Gastrocnemius medialis (tissue), 4 donors: ENCODE measurements around the gene OGA. TPM values are rescaled to one million over a fixed set of nuclear protein-coding genes. Genes with fewer than 3 reads are reported as not detected.

ENCODE experiments used
- ATAC-seq, 2 donors: fragments of 150-250 bp; one replicate each; pipeline ENCODE4 v1.9.1; 2016
- DNase-seq, 2 donors: peaks; one replicate each; pipeline ENCODE4 v3.0.0-alpha.2; 2019
- H3K27ac ChIP-seq, 4 donors: fragments of 200-600 bp; sonication (generic); 1 replicate in 1 of 4; 2 replicates in 3 of 4; pipeline ENCODE4 v1.5.1; 2016 to 2018; ENCODE audit warnings: mild to moderate bottlenecking in 2 of 4, moderate library complexity in 1 of 4
- H3K27me3 ChIP-seq, 3 donors: fragments of 200-600 bp; sonication (generic) in 2 of 3; 1 replicate in 1 of 3; 2 replicates in 2 of 3; pipeline versions ENCODE4 v1.5.1 to v1.6.0; 2016 to 2019; ENCODE audit warnings: mild to moderate bottlenecking in 1 of 3, moderate library complexity in 1 of 3
- H3K36me3 ChIP-seq, 2 donors: fragments of 200-600 bp; sonication (generic) in 1 of 2; one replicate each; pipeline ENCODE4 v1.5.1; 2017 to 2018
- H3K4me1 ChIP-seq, 2 donors: fragments of 200-600 bp; sonication (generic) in 1 of 2; one replicate each; pipeline ENCODE4 v1.5.1; 2016 to 2017; ENCODE audit warnings: mild to moderate bottlenecking in 2 of 2
- H3K4me3 ChIP-seq, 4 donors: fragments of 200-600 bp; sonication (generic) in 3 of 4; 1 replicate in 1 of 4; 2 replicates in 3 of 4; pipeline ENCODE4 v1.5.1; 2016 to 2019; ENCODE audit warnings: mild to moderate bottlenecking in 2 of 4
- H3K9me3 ChIP-seq, 3 donors: fragments of 200-600 bp; sonication (generic) in 2 of 3; 1 replicate in 1 of 3; 2 replicates in 2 of 3; pipeline ENCODE4 v1.5.1; 2016 to 2019
- CTCF ChIP-seq, 5 experiments: fragments of 450-650 bp in 3 of 5; fragments of 200-600 bp in 2 of 5; sonication (generic) in 2 of 5; IDR thresholded peaks in 4 of 5; conservative IDR thresholded peaks in 1 of 5; 1 replicate in 4 of 5; 2 replicates in 1 of 5; pipeline ENCODE4 v1.5.1; 2016 to 2019; ENCODE audit warnings: antibody characterized with exemption in 5 of 5, mild to moderate bottlenecking in 3 of 5, moderate library complexity in 3 of 5
- POLR2A ChIP-seq, 2 donors: fragments of 450-650 bp; IDR thresholded peaks; one replicate each; pipeline ENCODE4 v1.6.1; 2017; ENCODE audit warnings: antibody characterized with exemption in 2 of 2, mild to moderate bottlenecking in 2 of 2, moderate library complexity in 2 of 2
- in situ Hi-C, 4 donors: fragments of 200-750 bp; cut with MboI; loops; one replicate each; pipeline versions ENCODE4 v1.15.0 to v1.8.0; 2017; ENCODE audit warnings: low sequenced_read_pairs in 4 of 4
- intact Hi-C: fragments of 100-400 bp; cut with DNase I; formaldehyde crosslinking; loops from one replicate; pipeline ENCODE4 v1.15.1; 2023; ENCODE audit warnings: low total_unique reads
- total RNA-seq, 4 donors: library from RNA; depleted of rRNA; stranded (reverse); fragments of >200 nt; gene quantifications; one replicate each; pipeline versions ENCODE4 v1.1.0 to v1.2.3, GENCODE V29; 2016

Gene OGA
- total RNA-seq, 4 donors from 2014 or later = 25.8 to 85.5 (median 48.3) TPM

GRCh38 chr10:101816913-101817336, 1.3 kb downstream of the OGA start:
- Histone ChIP-seq H3K9me3 (no peaks in the 10 kb centered on the region), H3K4me1 (peaks cover 40 to 42% of the 10 kb centered on the region in 2 donors), H3K27me3 (no peaks in the 10 kb centered on the region), H3K27ac (peak overlapping the region; percentile 93 to 100 (median 96)), H3K4me3 (peak overlapping the region; percentile 82 to 99 (median 98)), H3K36me3 (peaks cover 0 to 5% of the 10 kb centered on the region in 2 donors)
- intact Hi-C loops = loop anchor here (5.0 to 10.0 kb wide), 4 partner anchors 300 to 1282 kb away; partner anchors contain the start of genes ACTR1A, BTRC, HIF1AN and SUFU
- in situ Hi-C loops = no loop called here
- TF ChIP-seq CTCF (IDR thresholded peaks at IDR 0.05 in 4 of 5, conservative IDR thresholded peaks at IDR 0.05 in 1 of 5) (no peak), POLR2A (IDR thresholded peaks at IDR 0.05) (no peak)
- DNase-seq = no peak
- ATAC-seq = no peak

- ATAC-seq (no peak), DNase-seq (no peak)
- Histone ChIP-seq H3K4me1 (peaks cover 40 to 44% of the 10 kb centered on the region in 2 donors), H3K27ac (peak overlapping the region in 3 of 4 donors; percentile 93 to 100 (median 99)), H3K4me3 (peak overlapping the region; percentile 82 to 99 (median 98)), H3K27me3 (no peaks in the 10 kb centered on the region), H3K9me3 (no peaks in the 10 kb centered on the region), H3K36me3 (peaks cover 0 to 5% of the 10 kb centered on the region in 2 donors)
- TF ChIP-seq POLR2A (IDR thresholded peaks at IDR 0.05) (no peak), CTCF (IDR thresholded peaks at IDR 0.05 in 4 of 5, conservative IDR thresholded peaks at IDR 0.05 in 1 of 5) (no peak)
- intact Hi-C loops (loop anchor here (5.0 to 10.0 kb wide), 4 partner anchors 301 to 1282 kb away; partner anchors contain the start of genes ACTR1A, BTRC, HIF1AN and SUFU), in situ Hi-C loops (no loop called here)
These were observed 1.9 kb downstream of the OGA start for GRCh38 chr10:101816376-101816775.

GRCh38 chr10:101814466-101815071, 3.7 kb downstream of the OGA start:
- no peak for TF ChIP-seq POLR2A (IDR thresholded peaks at IDR 0.05)
- TF ChIP-seq CTCF (IDR thresholded peaks at IDR 0.05 in 4 of 5, conservative IDR thresholded peaks at IDR 0.05 in 1 of 5) = no peak
- Histone ChIP-seq H3K9me3 (no peaks in the 10 kb centered on the region), H3K4me1 (peaks cover 39 to 44% of the 10 kb centered on the region in 2 donors), H3K27ac (peak overlapping the region in 2 of 4 donors; percentile 1 to 39), H3K27me3 (no peaks in the 10 kb centered on the region), H3K4me3 (peak overlapping the region; percentile 82 to 99 (median 98)), H3K36me3 (peaks cover 0 to 16% of the 10 kb centered on the region in 2 donors)
- intact Hi-C loops (loop anchor here (5.0 to 10.0 kb wide), 4 partner anchors 303 to 1280 kb away; partner anchors contain the start of genes ACTR1A, BTRC, HIF1AN and SUFU), in situ Hi-C loops (no loop called here)
- DNase-seq (no peak), ATAC-seq (no peak)

- Histone ChIP-seq H3K4me3 (no peak overlapping the region), H3K9me3 (no peaks in the 10 kb centered on the region), H3K4me1 (peaks cover 32 to 37% of the 10 kb centered on the region in 2 donors), H3K27ac (no peak overlapping the region), H3K36me3 (peaks cover 0 to 34% of the 10 kb centered on the region in 2 donors), H3K27me3 (no peaks in the 10 kb centered on the region)
- DNase-seq = no peak
- in situ Hi-C loops (no loop called here), intact Hi-C loops (loop anchor here (10.0 kb wide), 2 partner anchors 458 to 1278 kb away; partner anchors contain the start of genes BTRC and HIF1AN)
- TF ChIP-seq POLR2A (IDR thresholded peaks at IDR 0.05) = no peak
- no peak for TF ChIP-seq CTCF (IDR thresholded peaks at IDR 0.05 in 4 of 5, conservative IDR thresholded peaks at IDR 0.05 in 1 of 5)
- no peak for ATAC-seq
These were observed 5.6 kb downstream of the OGA start for GRCh38 chr10:101812606-101813005.
